SH-SY5Y (cell line): ENCODE measurements around the gene PCDH9.

Experiments used
- GATA2 ChIP-seq: IDR thresholded peaks from 2 replicates; pipeline ENCODE4 v1.6.1; 2011; ENCODE audit warnings: mild to moderate bottlenecking, low read depth, low read length
- GATA3 ChIP-seq: IDR thresholded peaks from 2 replicates; pipeline ENCODE4 v1.6.1; 2011; ENCODE audit warnings: low read depth, mild to moderate bottlenecking, low read length, moderate library complexity

- TF ChIP-seq GATA2 (no peak), GATA3 (no peak)
These were observed 128.2 kb downstream of the PCDH9 start for GRCh38 chr13:67101730-67102467.
